Measurements from ENCODE around the gene ATP1A2.

The ATP1A2 gene

DNA sequence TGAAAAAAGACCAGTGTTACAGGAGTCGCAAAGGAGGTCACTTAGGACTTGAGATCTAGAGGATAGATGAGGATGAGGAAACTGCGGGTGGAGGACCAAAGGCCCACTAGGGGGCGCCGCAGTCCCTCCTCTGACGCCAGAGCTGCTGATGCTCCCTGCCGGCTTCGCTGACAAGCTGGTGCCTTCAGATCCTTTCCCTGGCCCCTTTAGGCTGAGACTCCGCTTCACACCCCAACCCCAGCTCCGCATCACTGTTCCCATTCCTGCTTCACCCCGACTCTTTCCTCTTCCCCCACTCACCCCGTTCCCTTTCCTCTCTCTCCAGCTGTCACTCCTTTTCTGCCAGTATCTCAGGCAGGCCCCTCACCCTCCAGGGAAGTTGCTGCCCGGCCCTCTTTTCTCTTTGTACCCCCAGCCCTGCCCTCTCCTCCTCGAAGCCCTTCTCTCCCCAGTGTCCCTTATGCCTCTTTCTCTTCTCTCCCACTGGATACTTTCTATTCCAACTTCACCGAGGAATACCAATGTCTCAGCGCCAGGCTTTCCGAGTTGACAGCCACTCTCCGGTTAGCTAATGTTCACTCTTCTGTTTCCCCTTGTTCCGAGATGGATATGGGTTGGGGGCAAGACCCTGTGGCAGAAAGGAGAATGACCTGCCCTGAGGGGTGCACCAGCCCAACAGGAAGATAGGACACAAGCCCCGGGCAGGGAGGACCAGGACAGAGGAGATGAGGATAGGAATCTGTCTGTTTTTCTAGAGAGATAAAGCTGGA lies 29.7 kb upstream of the ATP1A2 start:
- DNase-seq: peak; percentile 82

DNA sequence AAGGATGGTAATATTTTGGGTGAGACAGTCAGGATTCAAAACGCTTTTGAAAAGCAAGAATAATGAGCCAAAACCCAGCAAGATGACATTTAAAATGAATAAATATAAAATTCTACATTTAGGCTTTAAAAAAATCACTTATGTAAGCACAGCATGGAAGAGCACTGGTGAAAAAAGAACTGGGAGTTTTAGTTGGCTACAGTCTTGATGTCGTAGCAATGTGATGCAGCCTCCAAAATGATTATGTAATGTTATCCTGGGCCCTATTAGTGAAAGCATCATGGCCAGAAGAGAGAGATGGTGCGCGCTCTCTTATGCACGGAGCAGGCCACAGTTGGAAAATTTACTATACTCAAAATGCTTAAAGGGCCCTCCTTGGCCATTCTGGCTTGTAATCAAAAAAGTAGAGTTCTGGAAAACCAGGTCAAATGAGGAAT lies 29.1 kb upstream of the ATP1A2 start:
- DNase-seq: no peak

DNA sequence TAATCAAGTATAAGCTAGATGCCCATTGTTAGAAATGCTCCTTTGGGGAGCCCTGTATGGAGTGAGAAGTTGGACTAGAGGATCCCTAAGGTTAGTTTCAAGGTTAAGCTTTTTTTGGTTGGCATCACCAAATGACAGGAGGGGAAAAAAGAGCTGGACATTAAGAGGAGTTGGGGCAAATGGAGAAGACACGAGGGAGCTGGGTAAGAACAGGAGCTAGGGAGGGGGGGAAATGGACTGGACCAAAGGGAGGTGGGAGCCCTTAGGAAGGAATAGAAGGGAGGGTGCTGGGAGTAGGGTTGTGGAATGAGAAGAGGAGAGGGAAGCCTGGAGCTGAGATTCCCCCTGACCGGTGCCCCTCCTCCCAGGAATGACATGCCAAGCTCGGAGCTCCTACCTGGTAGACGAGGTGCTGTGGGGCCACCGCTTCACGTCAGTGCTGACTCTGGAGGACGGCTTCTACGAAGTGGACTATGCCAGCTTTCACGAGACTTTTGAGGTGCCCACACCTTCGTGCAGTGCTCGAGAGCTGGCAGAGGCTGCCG lies 28.4 kb upstream of the ATP1A2 start:
- DNase-seq: no peak

DNA sequence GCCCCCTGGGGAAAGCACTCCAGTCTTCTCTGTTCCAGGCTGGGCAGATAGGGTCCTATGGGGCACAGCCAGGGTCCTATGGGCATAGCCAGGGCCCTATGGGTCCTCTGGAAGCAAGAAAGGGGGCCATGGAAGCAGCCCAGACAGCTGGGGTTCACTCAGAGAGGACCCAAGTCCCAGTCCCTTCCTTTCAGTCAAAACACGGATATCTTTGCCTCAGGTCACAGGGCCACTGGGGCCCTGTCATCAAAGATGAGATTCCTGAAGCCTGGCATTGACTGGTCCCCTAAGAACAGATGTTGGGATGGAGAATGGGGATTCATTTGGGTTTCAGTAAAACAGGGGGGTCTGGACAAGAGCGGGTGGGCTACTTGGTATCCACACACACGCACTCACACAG lies 25.7 kb upstream of the ATP1A2 start:
- no peak for DNase-seq

DNA sequence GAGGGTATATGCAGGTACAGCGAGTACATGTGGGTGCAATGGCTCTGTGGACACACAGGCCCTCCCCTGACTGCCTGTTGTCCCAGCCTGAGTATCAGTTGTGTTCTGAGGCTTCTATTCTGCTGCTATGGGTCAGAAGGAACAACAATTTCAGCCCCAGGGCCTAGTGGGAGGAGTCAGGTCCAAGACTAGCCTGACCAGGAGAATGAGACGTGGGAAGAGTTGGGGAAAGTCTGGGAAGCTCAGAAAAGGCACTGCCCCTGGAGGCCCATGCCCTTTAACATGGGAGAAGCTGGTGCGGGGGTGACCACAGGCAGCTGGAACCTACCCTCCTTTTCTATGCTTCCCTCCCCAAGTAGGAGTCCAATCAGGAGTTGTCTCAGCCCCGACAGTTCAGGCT lies 24.8 kb upstream of the ATP1A2 start:
- DNase-seq: no peak

DNA sequence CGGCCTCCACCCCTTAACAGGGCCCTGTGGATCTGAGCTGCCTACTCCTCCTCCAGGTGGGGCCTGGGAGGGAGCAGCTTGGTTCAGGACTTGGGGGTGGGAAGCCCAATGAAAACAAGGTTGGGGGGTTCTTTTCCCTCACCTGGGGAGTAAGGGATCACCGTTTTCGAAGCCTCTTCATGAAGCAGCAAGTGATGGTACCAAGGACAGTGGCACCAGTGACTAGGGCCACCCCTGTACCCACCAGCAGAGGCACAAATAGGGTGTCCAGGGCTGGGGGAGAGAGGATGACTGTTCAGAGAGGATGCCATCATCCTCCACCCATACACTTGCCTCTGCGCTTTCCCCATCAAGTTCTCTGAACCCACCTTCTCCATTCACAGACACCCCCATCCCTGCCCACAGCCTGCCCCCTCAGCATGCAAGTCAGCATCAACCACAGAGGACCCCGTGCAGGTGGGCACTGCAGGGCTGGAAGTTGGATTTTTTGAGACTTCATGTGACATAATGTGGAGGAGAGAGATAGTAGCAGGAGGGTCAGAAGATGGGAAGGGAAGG lies 23.8 kb upstream of the ATP1A2 start:
- no peak for DNase-seq

DNA sequence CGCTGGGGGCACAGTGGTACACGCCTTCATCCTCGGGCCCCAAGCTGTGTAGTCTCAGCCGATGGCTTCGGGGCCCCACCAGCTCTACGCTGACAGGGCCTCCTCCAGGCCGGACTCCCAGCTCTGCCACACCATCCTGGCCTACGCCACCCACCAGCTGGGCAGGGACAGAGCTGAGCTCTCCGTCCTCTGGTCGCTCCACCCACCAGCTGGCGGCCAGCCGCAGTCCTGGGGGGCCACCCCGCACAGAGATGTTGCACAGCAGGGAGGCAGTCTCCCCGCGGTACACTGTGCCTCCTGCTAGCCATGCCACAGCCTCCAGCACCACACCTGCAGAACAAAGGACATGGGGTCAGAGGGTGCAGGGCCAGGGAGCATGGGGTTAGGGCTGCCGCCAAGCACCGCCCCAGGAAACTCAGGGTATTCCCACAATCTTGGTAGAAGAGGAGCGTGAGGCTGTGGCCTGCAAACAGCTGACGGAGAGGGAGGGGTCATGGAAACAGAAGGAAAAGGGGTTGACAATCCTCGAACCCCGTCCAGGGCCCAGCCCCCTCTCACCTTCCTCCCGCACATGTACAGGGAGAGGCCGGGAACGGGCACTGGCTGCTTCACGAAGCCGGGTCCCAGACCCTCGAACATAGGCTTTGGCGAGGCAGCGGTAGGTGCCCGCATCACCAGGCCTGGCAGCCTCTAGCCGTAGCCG lies 23.0 kb upstream of the ATP1A2 start:
- DNase-seq: no peak

DNA sequence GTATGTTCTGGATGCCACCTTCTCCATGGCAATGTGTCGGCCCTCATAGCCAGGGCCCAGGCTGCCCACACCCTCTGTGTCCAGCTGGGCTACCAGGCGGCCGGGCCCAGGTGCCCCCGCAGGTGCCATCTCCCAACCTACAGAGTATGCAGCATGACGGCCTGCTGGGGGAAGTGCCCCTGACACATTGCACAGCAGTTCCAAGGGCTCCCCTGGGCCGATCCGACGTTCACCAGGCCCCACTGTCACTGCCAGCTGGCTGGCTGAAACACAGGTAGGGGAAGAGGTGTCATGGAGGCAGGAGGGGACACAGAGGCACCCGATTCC lies 22.5 kb upstream of the ATP1A2 start:
- no peak for DNase-seq

DNA sequence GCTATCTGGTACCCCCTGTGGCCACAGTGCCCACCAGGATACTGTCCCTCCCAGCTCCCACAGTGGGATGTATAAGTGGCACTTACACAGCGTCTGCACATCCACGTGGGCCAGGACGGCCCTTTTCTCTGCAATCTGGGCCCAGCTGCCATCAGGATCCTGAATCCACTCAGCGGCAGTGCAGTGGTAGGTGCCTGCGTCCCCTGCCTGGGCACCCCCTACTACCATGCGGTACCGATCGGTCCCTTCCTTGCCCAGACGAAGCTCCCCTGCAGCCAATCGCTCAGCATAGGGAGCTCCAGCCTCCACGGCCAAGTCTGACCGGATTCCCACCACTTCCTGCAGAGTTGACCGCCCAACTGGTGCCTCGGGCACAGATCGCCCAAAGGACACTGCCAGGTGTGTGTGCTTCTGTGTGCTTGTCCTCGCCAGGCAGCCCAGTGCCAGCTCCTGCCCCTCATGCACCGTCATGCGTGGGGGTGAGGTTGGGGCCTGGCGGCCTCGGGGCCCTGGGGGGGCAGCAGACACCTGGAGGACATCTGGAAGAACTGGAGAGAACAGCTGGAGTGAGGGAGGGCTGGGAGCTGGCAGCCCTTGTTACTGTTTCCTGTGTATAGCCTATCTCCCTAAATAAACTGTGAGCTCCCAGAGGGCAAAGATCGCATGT lies 21.8 kb upstream of the ATP1A2 start:
- DNase-seq: no peak

DNA sequence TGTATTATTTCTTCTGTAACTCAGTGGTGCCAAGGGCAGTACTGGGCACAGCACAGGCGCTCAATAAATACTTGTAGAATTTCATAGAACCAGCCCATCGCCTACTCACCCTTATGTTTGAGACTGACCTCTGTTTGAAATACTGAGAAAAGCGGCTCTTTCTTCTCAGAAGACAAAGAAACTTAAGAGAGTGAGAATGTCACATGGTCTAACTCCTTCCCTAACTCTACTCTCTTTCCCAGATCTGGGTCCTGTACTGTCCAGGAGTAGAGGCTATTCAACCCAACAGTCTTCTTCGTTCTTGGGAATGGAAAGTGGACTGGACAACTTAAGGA lies 21.3 kb upstream of the ATP1A2 start:
- DNase-seq: no peak

DNA sequence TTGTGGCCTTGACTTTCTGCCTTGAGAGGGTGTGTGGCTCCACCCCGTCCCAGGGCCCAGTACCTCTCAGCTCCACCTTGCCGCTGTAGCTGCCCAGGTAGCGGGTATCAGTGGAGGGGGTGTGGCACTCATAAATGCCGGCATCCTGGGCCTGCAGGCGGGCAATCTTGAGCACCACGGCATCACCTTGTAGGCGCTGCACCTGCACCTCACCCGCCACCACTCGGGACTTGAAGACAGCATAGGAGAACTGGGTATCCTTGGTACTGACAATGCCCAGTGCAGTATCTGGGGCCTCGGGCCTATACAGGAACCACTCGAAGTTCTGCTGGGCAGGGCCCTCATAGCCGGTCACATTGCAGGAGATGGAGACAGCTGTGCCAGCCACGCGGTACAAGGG lies 20.8 kb upstream of the ATP1A2 start:
- no peak for DNase-seq

DNA sequence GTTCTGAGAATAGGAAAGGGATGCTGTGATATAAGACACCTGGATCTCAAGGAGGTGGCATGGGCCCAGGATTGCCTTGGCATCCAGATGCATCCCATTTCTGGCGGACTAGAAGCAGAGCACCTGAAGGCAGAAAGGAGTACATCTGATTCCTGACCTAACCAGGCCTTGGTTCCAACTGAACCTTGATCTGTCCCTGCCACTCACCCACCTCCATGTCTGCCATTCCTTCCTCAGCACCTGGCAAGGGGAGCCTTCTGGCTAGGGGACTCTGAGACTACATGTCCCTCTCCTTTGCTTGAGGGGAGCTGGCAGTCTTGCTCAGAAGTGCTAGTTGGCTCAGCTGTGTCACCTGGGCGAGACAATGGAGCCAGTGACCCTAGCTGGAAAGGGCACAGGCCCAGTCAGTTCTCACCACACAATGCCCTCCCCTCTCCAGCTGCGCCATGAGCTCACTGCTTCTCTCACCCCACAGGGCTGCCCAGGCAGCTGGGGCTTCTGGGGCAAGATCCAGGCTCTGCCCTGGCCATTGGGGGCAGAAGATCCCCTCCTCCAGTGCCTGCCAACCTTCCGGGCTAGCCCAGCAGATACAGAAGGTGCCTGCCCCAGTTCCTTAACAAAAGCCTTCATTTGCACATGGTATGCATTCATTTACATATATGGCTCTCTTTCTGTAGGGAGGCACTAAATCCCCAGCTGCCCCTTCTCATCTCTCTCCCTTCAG lies 20.0 kb upstream of the ATP1A2 start:
- no peak for DNase-seq

DNA sequence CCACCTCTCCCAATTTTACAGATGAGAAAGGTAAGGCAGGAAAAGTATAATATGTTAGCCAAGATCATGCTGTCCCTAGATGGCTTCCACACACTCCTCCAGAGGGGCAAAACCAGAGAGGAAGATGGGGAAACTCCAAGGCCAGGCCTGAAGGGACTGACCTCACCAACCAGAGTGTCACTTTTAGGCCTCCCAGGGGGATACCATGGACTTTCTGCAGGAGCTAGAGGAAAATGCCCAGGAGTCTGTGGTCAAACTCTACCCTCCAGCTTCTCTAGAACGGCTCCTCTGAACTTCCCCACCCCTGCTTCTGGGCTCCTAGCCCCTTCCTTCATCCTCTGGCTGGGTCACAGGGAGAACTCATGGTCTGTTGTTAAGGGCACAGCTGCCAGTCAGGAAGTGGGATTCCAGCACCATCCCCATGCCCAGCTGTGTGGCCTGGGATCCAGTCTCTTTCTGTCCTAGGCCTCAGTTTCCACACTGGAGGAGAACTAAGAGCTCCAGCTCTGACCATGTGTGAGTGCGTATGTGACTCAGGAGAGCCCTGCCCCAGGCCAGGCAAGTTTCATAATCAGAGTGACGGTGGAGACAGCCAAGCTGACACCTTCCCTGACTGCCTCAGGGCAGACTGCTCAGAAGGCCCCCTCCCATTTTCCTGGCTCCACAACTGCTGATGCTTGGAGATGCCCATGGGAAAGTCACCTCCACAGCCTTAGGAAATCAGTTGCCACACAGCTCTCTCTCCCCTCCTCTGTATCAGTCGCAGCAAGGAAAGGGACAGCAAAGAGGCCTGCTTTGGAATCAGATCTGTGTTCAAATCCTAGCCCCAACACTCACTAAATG lies 19.1 kb upstream of the ATP1A2 start:
- no peak for DNase-seq

DNA sequence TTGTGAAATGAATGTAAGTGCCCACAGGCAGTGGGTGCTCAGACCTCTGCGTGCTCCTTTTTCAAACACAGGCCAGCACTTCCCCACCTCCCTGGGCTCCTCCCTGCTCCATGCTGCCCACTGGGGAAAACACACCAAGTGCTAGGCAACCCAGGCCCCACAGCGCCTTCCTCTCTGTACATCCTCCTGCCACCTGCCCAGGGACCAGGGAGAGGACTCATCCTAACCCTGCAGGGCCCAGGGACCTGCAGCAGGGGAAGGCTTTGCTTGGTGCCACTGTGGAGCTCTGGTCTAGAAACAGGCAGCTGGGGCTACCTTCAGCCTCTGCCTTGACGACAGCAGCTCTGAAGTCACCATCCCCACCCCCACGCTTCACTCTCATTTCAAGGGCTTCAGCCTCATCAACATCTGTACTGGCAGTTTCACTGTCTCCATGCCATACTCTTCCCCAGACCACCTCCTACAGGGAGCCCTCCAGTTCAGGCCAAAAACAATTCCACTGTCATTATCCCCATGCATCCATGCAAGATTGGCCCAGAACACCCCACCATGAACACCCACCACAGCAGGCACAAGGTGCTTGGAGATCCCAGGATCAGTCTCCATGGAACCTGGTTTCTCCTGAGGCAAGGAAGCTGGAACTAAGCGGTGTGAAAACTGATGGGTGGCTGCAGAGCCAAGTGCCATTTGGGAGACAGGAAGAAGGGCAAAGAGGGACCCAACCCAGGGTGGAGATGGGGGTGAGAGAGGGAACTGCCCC lies 18.2 kb upstream of the ATP1A2 start:
- no peak for DNase-seq

DNA sequence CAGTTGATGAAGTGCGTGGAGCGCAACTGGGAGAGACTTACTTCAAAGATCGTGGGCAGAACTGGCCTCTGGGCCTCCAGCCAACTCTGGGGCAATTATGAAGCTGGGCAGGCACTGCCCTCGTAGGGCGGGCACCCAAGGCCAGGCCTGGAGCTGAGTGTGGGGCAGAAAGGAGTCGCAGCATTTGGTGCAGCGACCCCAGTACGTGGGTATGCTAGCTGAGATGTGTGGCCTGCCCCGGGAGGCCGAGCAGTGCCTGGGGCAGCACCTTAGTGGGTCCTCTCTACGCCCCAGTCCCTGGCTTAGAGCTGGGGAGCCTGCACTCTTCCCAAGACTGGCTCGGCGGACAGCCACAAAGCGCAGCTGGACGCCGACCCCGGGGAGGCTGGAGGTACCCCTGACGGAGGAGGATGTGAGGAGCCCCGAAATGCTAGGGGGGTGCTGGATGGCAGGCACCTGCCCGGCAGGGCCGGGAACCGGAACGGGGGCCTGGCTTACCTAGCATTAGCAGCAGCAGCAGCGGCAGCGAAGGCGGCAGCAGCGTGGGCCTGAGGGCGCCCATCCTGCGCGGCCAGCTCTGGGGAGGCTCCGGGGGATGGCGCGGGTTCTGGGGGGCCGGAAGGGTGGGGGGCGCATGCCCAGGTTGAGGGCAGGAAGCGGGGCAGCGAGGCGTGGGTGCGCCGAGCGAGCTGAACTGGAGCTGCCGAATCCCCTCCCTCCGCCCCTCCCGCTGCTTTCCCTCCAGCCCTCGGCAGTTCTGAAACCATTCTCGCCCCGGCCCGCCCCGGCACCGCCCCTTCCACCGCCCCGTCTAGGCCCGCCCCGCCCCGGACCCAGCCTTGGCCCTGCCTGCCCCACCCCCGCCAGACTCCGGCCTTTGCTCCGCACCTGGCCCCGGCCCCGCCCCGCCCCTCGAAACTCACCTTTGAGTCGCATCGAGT lies 17.4 kb upstream of the ATP1A2 start, which contains the start of gene IGSF8:
TSS of gene IGSF8 (minus strand) at position 709 of the 941 bp plus-strand sequence. CDS start at position 562, 147 bp downstream.
- peak; percentile 89 for DNase-seq

DNA sequence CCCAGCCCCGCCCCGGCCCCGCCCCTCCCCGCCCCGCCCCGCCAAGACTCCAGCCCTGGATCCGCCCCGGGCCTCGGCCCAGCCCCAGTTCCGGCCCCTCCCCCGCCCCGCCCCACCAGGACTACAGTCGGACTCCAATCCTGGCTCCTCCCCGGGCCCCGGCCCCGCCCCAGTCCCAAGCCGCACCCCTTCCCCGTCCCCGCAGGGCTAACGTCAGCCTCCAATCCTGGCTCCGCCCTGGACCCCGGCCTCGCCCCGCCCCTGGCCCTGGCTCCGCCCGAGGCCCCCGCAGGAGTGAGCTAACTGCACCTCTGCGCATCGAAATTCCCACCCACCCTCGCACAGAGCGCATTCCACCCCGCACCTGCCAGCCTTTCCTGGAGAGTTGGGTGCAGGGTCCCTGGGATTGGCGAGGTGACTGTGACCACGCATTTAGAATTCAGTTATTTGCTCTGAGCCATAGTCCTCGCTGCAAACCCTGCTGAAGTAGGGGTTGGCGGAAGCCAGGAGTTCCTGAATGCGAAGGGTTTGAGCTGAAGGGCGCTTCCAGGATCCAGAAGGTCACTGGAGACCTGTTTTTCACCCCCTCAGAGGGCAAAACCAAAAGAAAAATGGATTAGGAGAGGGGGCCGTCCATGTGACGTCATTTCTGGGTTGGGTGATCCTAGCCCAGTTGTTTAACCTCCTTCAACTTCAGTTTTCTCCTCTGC lies 16.6 kb upstream of the ATP1A2 start:
- DNase-seq: peak; percentile 98

DNA sequence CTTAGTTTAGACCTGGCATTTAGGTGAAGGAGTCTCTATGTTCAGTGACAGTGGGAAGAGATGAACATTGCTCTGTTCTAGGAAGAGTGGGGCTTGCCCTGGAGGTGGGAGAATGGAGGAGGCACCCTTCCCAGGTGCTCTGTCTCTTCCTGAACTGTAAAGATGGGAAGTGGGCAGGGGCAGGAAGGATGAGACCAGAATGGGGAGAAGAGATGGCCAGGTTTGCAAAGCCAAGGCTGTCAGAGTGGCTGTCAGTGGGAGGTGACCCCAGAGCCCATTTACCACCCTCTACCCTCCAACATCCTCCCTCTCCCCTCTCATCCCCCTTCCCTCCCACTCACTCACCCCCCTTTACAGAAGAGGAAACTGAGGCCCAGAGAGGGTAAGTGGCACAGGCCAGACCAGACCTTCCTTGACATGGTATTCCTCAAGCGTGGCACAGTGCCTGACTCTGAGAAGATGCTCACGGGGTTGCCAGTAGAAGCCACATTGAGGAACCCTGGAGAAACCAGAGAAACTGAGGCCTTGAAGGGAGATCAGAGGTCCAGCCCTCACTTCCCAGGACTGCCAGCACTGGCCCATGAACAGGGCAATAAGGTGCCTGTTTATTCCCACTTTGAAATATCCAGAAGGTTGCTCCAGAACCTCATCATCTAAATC lies 15.7 kb upstream of the ATP1A2 start:
- DNase-seq: no peak

DNA sequence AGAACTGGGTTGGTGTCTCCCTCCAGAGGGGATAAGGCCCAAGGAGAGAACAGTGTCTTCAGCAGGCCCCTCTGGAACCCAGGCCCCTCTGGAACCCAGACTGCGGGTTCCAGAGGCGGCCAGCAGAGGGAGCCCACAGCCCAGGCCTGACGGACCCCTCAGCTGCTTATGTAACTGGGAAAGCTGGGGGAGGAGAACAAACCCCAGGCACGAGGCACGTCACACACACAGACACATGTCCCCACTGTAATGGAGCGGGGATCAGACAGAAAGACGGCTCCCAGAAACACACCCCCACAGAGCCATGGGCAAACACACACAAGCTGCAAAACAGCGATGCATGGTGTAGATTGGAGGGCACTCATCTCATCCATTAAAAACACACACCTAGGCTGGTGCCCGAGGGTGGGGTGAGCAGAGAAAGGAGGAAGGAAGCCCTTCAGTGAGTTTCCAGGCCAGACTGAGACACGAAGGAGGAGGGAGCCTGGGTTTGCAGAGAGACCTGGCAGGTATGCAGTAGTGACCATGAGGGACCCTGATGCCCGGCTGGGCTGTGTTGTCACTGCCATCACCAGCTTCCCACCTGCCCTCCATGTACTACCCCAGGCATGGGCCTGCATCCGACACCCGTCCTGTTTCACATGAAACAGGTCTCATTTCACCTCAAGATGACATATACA lies 14.4 kb upstream of the ATP1A2 start:
- DNase-seq: peak; percentile 73
